Kidney (tissue), 14 donors: ENCODE data around the gene KCNK17. TPM values are rescaled to one million over a fixed set of nuclear protein-coding genes. Genes with fewer than 3 reads are reported as not detected.

Experiments used
- DNase-seq, 5 donors: peaks; one replicate each; pipeline ENCODE4 v3.0.0-alpha.2; 2013 to 2020
- FAIRE-seq: peaks from 2 replicates; lab custom pipeline; 2012; peaks lifted over from hg19 to GRCh38; lab: Jason Lieb, UNC
- H3K27ac ChIP-seq, 2 donors: one replicate each; pipeline ENCODE4 v1.7.0; 2013; ENCODE audit warnings: low read depth in 2 of 2, low read length in 2 of 2, inconsistent platforms in 1 of 2
- H3K27me3 ChIP-seq: one replicate; pipeline ENCODE4 v1.7.1; 2013; ENCODE audit warnings: low read length, inconsistent platforms; ENCODE audit not compliant: control insufficient read depth, insufficient read depth
- H3K36me3 ChIP-seq, 3 donors: one replicate each; pipeline versions ENCODE4 v1.7.0 to v1.7.1; 2013; ENCODE audit warnings: low read length in 3 of 3, control low read depth in 1 of 3, inconsistent platforms in 1 of 3; ENCODE audit not compliant: insufficient read depth in 3 of 3, control insufficient read depth in 2 of 3
- H3K4me1 ChIP-seq, 3 donors: one replicate each; pipeline versions ENCODE4 v1.7.0 to v1.7.1; 2013; ENCODE audit warnings: low read length in 3 of 3, inconsistent platforms in 1 of 3, low read depth in 1 of 3; ENCODE audit not compliant: control insufficient read depth in 2 of 3, insufficient read depth in 2 of 3
- H3K4me3 ChIP-seq, 3 donors: one replicate each; pipeline versions ENCODE4 v1.7.0 to v1.8.1; 2013; ENCODE audit warnings: low read length in 3 of 3, control low read depth in 1 of 3, inconsistent platforms in 1 of 3
- H3K9ac ChIP-seq, 3 donors: one replicate each; pipeline versions ENCODE4 v1.7.0 to v1.7.1; 2013; ENCODE audit warnings: low read length in 3 of 3, control low read depth in 1 of 3, inconsistent platforms in 1 of 3
- H3K9me3 ChIP-seq, 3 donors: one replicate each; pipeline versions ENCODE4 v1.7.0 to v1.7.1; 2013; ENCODE audit warnings: low read length in 3 of 3, control low read depth in 1 of 3, inconsistent platforms in 1 of 3; ENCODE audit not compliant: control insufficient read depth in 2 of 3, insufficient read depth in 1 of 3
- CTCF ChIP-seq: IDR thresholded peaks from 3 replicates; pipeline ENCODE4 v1.5.1; 2012; ENCODE audit warnings: mild to moderate bottlenecking, moderate library complexity, borderline replicate concordance; ENCODE audit not compliant: insufficient read depth; ENCODE audit errors: extremely low read depth
- intact Hi-C: fragments of 100-400 bp; cut with DNase I; formaldehyde crosslinking; loops from one replicate; pipeline ENCODE4 v1.11.1; 2022
- polyA plus RNA-seq: library from polyadenylated mRNA; stranded (reverse); fragments of 350-450 nt; fragmentation: Illumina TruSeq; extraction: RNeasy Lipid Tissue Mini Kit (QIAGEN cat#74804); gene quantifications from one replicate; pipeline ENCODE4 v1.2.3, GENCODE V29; 2014; ENCODE audit warnings: low read depth, low replicate concordance; ENCODE audit not compliant: insufficient read depth
- total RNA-seq: library from RNA; stranded (reverse); fragmentation: NEBNext Ultra II Directional; extraction: Animal tissue kit (Norgen Biotek cat#: 25700); gene quantifications from one replicate; pipeline ENCODE4 v1.2.1, GENCODE V29; 2021
- donor health status: control.
- donor health status: control.
- donor health status: control.
- donor health status: control.
- donor health status: control.
- donor health status: DM: yes; HTN: yes; CAD: no.
- donor health status: Normal renal cell carcinoma (clear cell type).

The KCNK17 gene
- total and polyA plus RNA-seq, 2 donors from 2014 or later: 0.38 TPM; not detected in 1

GRCh38 chr6:39307462-39307861, 6.8 kb downstream of the KCNK17 start:
- Histone ChIP-seq H3K9ac (no peak overlapping the region), H3K27me3 (peaks cover 14% of the 10 kb centered on the region), H3K4me1 (peaks cover 0 to 5% (median 0%) of the 10 kb centered on the region in 3 donors), H3K36me3 (no peaks in the 10 kb centered on the region), H3K27ac (no peak overlapping the region), H3K4me3 (no peak overlapping the region), H3K9me3 (no peaks in the 10 kb centered on the region)
- DNase-seq (no peak), FAIRE-seq (no peak)
- no peak for TF ChIP-seq CTCF
- intact Hi-C loops: loop anchor here (10.0 kb wide), 1 partner anchor 433 kb away; no protein-coding TSS in a partner anchor

GRCh38 chr6:39304951-39305350, 9.3 kb downstream of the KCNK17 start:
- intact Hi-C loops: loop anchor here (5.0 to 10.0 kb wide), 2 partner anchors 138 to 430 kb away; no protein-coding TSS in a partner anchor
- peaks cover 0 to 6% (median 0%) of the 10 kb centered on the region in 3 donors for H3K4me1 ChIP-seq
- DNase-seq: no peak
- TF ChIP-seq CTCF: no peak
- FAIRE-seq: no peak
- H3K36me3 ChIP-seq: no peaks in the 10 kb centered on the region
- H3K27me3 ChIP-seq: no peaks in the 10 kb centered on the region
- H3K4me3 ChIP-seq: no peak overlapping the region
- no peak overlapping the region for H3K9ac ChIP-seq
- H3K27ac ChIP-seq: no peak overlapping the region
- no peaks in the 10 kb centered on the region for H3K9me3 ChIP-seq

- H3K36me3 ChIP-seq: no peaks in the 10 kb centered on the region
- H3K4me1 ChIP-seq: peaks cover 0 to 6% (median 0%) of the 10 kb centered on the region in 3 donors
- no peak overlapping the region for H3K9ac ChIP-seq
- H3K9me3 ChIP-seq: no peaks in the 10 kb centered on the region
- intact Hi-C loops: loop anchor here (5.0 to 10.0 kb wide), 2 partner anchors 136 to 429 kb away; no protein-coding TSS in a partner anchor
- TF ChIP-seq CTCF: no peak
- H3K27me3 ChIP-seq: no peaks in the 10 kb centered on the region
- H3K4me3 ChIP-seq: no peak overlapping the region
- FAIRE-seq (no peak), DNase-seq (peak in 1 of 5 donors; percentile 77)
- no peak overlapping the region for H3K27ac ChIP-seq
These were observed 10.6 kb downstream of the KCNK17 start for GRCh38 chr6:39303425-39304153.
